Endothelial cell of umbilical vein (primary cell): ENCODE data around the gene ENPP3. TPM values are rescaled to one million over a fixed set of nuclear protein-coding genes. Genes with fewer than 3 reads are reported as not detected.

Experiments used
- BruUV-seq: library from RNA; stranded (reverse); fragments of 400-500 nt; replicated peaks from 2 replicates; lab custom pipeline; 2021; lab: Mats Ljungman, UMichigan
- CTCF ChIA-PET: fragments of 300-600, 350-600 bp; sonication (Branson Sonifier 250); formaldehyde crosslinking; loops from one replicate; lab custom pipeline; 2021; ENCODE audit warnings: antibody characterized with exemption, inconsistent platforms; lab: Charles Lee
- POLR2A ChIA-PET: fragments of 300-600, 350-600 bp; sonication (Branson Sonifier 250); formaldehyde crosslinking; loops from one replicate; lab custom pipeline; 2021; ENCODE audit warnings: antibody characterized with exemption, inconsistent platforms; lab: Charles Lee
- DNase-seq: peaks from one replicate; pipeline ENCODE4 v3.0.0-alpha.2; 2011; ENCODE audit warnings: low read depth, low spot score
- FAIRE-seq: peaks from 2 replicates; lab custom pipeline; 2011; peaks lifted over from hg19 to GRCh38; lab: Jason Lieb, UNC
- H2AFZ ChIP-seq: 2 replicates; pipeline ENCODE4 v1.6.0; 2012; ENCODE audit warnings: low read depth, low read length, control low read depth, inconsistent platforms
- H3K27ac ChIP-seq: 2 replicates; pipeline ENCODE4 v1.5.1; 2011; ENCODE audit warnings: low read depth, mild to moderate bottlenecking, control low read depth, low read length, moderate library complexity; ENCODE audit not compliant: insufficient read depth
- H3K27me3 ChIP-seq, 2 experiments: 2 replicates each; pipeline versions ENCODE4 v1.6.0 to v1.6.1; 2011; ENCODE audit warnings: low read length in 2 of 2, mixed read lengths in 1 of 2; ENCODE audit not compliant: control insufficient read depth in 2 of 2, insufficient read depth in 2 of 2
- H3K36me3 ChIP-seq, 2 experiments: 2 replicates in 1 of 2; 3 replicates in 1 of 2; pipeline ENCODE4 v1.5.1; 2011; ENCODE audit warnings: low read length in 2 of 2, mild to moderate bottlenecking in 1 of 2, moderate library complexity in 1 of 2; ENCODE audit not compliant: control insufficient read depth in 2 of 2, insufficient read depth in 2 of 2; ENCODE audit errors: extremely low read depth in 1 of 2
- H3K4me1 ChIP-seq: 3 replicates; pipeline ENCODE4 v1.5.1; 2011; ENCODE audit warnings: mild to moderate bottlenecking, low read length; ENCODE audit not compliant: control insufficient read depth, insufficient read depth; ENCODE audit errors: extremely low read depth
- H3K4me2 ChIP-seq: 2 replicates; pipeline ENCODE4 v1.6.1; 2011; ENCODE audit warnings: low read length, control low read depth, mixed read lengths; ENCODE audit not compliant: insufficient read depth
- H3K4me3 ChIP-seq, 3 experiments: fragments of 200-600 bp in 1 of 3; sonication (generic), shearing (Covaris generic) in 1 of 3; replicated peaks in 1 of 3; 2 replicates each; pipeline ENCODE4 v1.5.1; 2011 to 2016; ENCODE audit warnings: control low read depth in 3 of 3, low read length in 3 of 3, mild to moderate bottlenecking in 2 of 3, inconsistent platforms in 1 of 3, low read depth in 1 of 3, moderate library complexity in 1 of 3; ENCODE audit not compliant: insufficient read depth in 1 of 3
- H3K79me2 ChIP-seq: 2 replicates; pipeline ENCODE4 v1.6.0; 2012; ENCODE audit warnings: low read length, inconsistent platforms; ENCODE audit not compliant: control insufficient read depth, insufficient read depth
- H3K9ac ChIP-seq: replicated peaks from 2 replicates; pipeline ENCODE3; 2011; ENCODE audit warnings: low read length, control low read depth; ENCODE audit not compliant: insufficient read depth; ENCODE audit errors: extremely low read depth
- H3K9me1 ChIP-seq: replicated peaks from 3 replicates; pipeline ENCODE4 v1.6.0; 2011; ENCODE audit warnings: mild to moderate bottlenecking, low read length; ENCODE audit not compliant: control insufficient read depth, insufficient read depth; ENCODE audit errors: extremely low read depth
- H3K9me3 ChIP-seq: replicated peaks from 2 replicates; pipeline ENCODE4 v1.5.1; 2012; ENCODE audit warnings: low read length, inconsistent platforms; ENCODE audit not compliant: control insufficient read depth, insufficient read depth
- H4K20me1 ChIP-seq: replicated peaks from 2 replicates; pipeline ENCODE3; 2011; ENCODE audit warnings: mild to moderate bottlenecking, low read length; ENCODE audit not compliant: control insufficient read depth, insufficient read depth; ENCODE audit errors: extremely low read depth
- CTCF ChIP-seq, 2 donors: IDR thresholded peaks; 1 replicate in 1 of 2; 2 replicates in 1 of 2; pipeline ENCODE4 v1.5.1; 2011; ENCODE audit warnings: low read length in 2 of 2, mild to moderate bottlenecking in 2 of 2, moderate library complexity in 2 of 2, control low read depth in 1 of 2, inconsistent platforms in 1 of 2, low read depth in 1 of 2; ENCODE audit not compliant: insufficient read depth in 1 of 2; ENCODE audit errors: extremely low read depth in 1 of 2
- EZH2 ChIP-seq: IDR thresholded peaks from 2 replicates; pipeline ENCODE4 v1.6.1; 2012; ENCODE audit warnings: borderline replicate concordance, low read depth, mild to moderate bottlenecking, moderate library complexity, low read length, inconsistent platforms; ENCODE audit not compliant: severe bottlenecking
- FOS ChIP-seq: IDR thresholded peaks from 2 replicates; pipeline ENCODE4 v1.6.1; 2011; ENCODE audit warnings: mild to moderate bottlenecking, low read length, moderate library complexity, borderline replicate concordance; ENCODE audit not compliant: insufficient read depth
- GATA2 ChIP-seq: IDR thresholded peaks from 2 replicates; pipeline ENCODE4 v1.7.0; 2011; ENCODE audit warnings: low read depth, mild to moderate bottlenecking, moderate library complexity, mixed read lengths, low read length; ENCODE audit not compliant: insufficient read length, insufficient read depth
- JUN ChIP-seq: IDR thresholded peaks from 2 replicates; pipeline ENCODE4 v1.6.1; 2011; ENCODE audit warnings: borderline replicate concordance, low read depth; ENCODE audit not compliant: insufficient read length, insufficient read depth
- MAX ChIP-seq: IDR thresholded peaks from 2 replicates; pipeline ENCODE4 v1.6.1; 2011; ENCODE audit not compliant: insufficient read depth, insufficient read length
- MYC ChIP-seq: IDR thresholded peaks from one replicate; pipeline ENCODE4 v1.6.1; 2011; ENCODE audit warnings: mild to moderate bottlenecking, low read depth, low read length
- POLR2A ChIP-seq: IDR thresholded peaks from 2 replicates; pipeline ENCODE4 v1.6.1; 2012; ENCODE audit warnings: low read depth, mild to moderate bottlenecking, control low read depth, low read length
- POLR2AphosphoS5 ChIP-seq: IDR thresholded peaks from 2 replicates; pipeline ENCODE4 v1.6.1; 2012; ENCODE audit warnings: low read depth, mild to moderate bottlenecking, control low read depth, low read length, moderate library complexity; ENCODE audit not compliant: insufficient read depth
- dilution Hi-C: fragments of 300-500 bp; cut with MboI; formaldehyde crosslinking; loops from one replicate; pipeline ENCODE4 v1.15.0; 2019; ENCODE audit warnings: low sequenced_read_pairs; ENCODE audit not compliant: extremely low pct_ligation_motif_present
- intact Hi-C: fragments of 100-400 bp; cut with micrococcal nuclease; formaldehyde crosslinking; loops from one replicate; pipeline ENCODE4 v1.10.0; 2022
- polyA plus RNA-seq, 4 experiments: library from polyadenylated mRNA; depleted of rRNA in 3 of 4; stranded (reverse) in 3 of 4; unstranded in 1 of 4; fragments of >200 nt; gene quantifications; 2 replicates each; pipeline versions ENCODE4 v1.2.1 to v1.2.3, GENCODE V29; 2011 to 2012; ENCODE audit warnings: missing spikeins in 1 of 4
- total RNA-seq: library from RNA; stranded (reverse); gene quantifications from 2 replicates; pipeline ENCODE4 v1.2.3, GENCODE V29; 2021

Gene ENPP3
- total and polyA plus RNA-seq, 2 donors (not counting 3 experiments of a cell fraction or from before 2014, with no cell fraction given): not detected

- Histone ChIP-seq H2AFZ (no peak overlapping the region), H3K27me3 (no peaks in the 10 kb centered on the region), H3K27ac (no peak overlapping the region), H3K36me3 (no peaks in the 10 kb centered on the region), H4K20me1 (no peaks in the 10 kb centered on the region), H3K79me2 (no peaks in the 10 kb centered on the region), H3K9ac (no peak overlapping the region), H3K4me2 (no peak overlapping the region), H3K9me3 (no peaks in the 10 kb centered on the region), H3K4me1 (no peaks in the 10 kb centered on the region), H3K4me3 (no peak overlapping the region), H3K9me1 (no peaks in the 10 kb centered on the region)
- intact Hi-C loops (no loop called here), dilution Hi-C loops (no loop called here)
- no peak for FAIRE-seq
- BruUV-seq: no TSS peak
- ChIA-PET CTCF (interaction anchor here (1.4 to 1.8 kb wide), 3 partner anchors 9 to 548 kb away, joined by 3 to 9 read pairs (median 3); no protein-coding TSS in a partner anchor), POLR2A (no interaction called here)
- no peak for TF ChIP-seq POLR2A
- TF ChIP-seq FOS: no peak
- TF ChIP-seq JUN: no peak
- no peak for TF ChIP-seq GATA2
- no peak for TF ChIP-seq CTCF (IDR thresholded peaks at IDR 0.05; ENCODE audit: extremely low read depth in 1 of 2, insufficient read depth in 1 of 2, low read depth in 1 of 2, low read length in 2 of 2)
- no peak for TF ChIP-seq EZH2
- TF ChIP-seq POLR2AphosphoS5: no peak
- TF ChIP-seq MYC: no peak
- no peak for TF ChIP-seq MAX
- DNase-seq: no peak
Observed at GRCh38 chr6:131731224-131731623, 94.1 kb downstream of the ENPP3 start.
